GM19372 (cell line): ENCODE measurements around the gene POLRMT.
"Not testable (repeated sequence)": the region's sequence is repeated elsewhere in the genome, so short reads cannot be mapped to it uniquely, and the experiment has no call there.

Source experiments
- ATAC-seq: cut with Tn5 transposase; IDR thresholded peaks from one replicate; pipeline ENCODE4 v1.9.1; 2021; ENCODE audit warnings: mild to moderate bottlenecking, low read depth, moderate library complexity; ENCODE audit not compliant: unreplicated experiment

The POLRMT gene

GRCh38 chr19:633068-633785 lies at the start of gene POLRMT:
Gene POLRMT (minus strand): TSS chr19:633537. CDS start chr19:633512, 25 bp downstream.
- peak; percentile 92 for ATAC-seq

GRCh38 chr19:682678-683320 lies 49.5 kb upstream of the POLRMT start:
- no peak for ATAC-seq

- ATAC-seq, result no peak
Measured at GRCh38 chr19:681029-682019, 48.0 kb upstream of the POLRMT start.

GRCh38 chr19:680287-681028 lies 47.1 kb upstream of the POLRMT start:
- peak; percentile 65 for ATAC-seq

GRCh38 chr19:679418-680286 lies 46.3 kb upstream of the POLRMT start:
- ATAC-seq, result peak; percentile 8

GRCh38 chr19:678791-679388 lies 45.6 kb upstream of the POLRMT start:
- no peak for ATAC-seq

GRCh38 chr19:677601-678436 lies 44.5 kb upstream of the POLRMT start:
- no peak for ATAC-seq

- ATAC-seq, result no peak
Measured at GRCh38 chr19:677201-677600, 43.9 kb upstream of the POLRMT start.

- no peak for ATAC-seq
Measured at GRCh38 chr19:676339-677105, 43.2 kb upstream of the POLRMT start, which contains the start of gene FSTL3. Gene FSTL3 (plus strand): TSS chr19:676392. CDS start chr19:676424, 32 bp downstream.

- no peak for ATAC-seq
Measured at GRCh38 chr19:676007-676338, 42.6 kb upstream of the POLRMT start.

GRCh38 chr19:674282-675151 lies 41.2 kb upstream of the POLRMT start:
- ATAC-seq, result no peak

GRCh38 chr19:670609-671075 lies 37.3 kb upstream of the POLRMT start:
- ATAC-seq, result no peak

- not testable (repeated sequence) for ATAC-seq
Measured at GRCh38 chr19:668675-669434, 35.5 kb upstream of the POLRMT start.

- ATAC-seq, result not testable (repeated sequence)
Measured at GRCh38 chr19:666985-667573, 33.7 kb upstream of the POLRMT start.

- ATAC-seq, result no peak
Measured at GRCh38 chr19:664913-665443, 31.6 kb upstream of the POLRMT start.
